GM10248 (cell line): ENCODE measurements around the gene NBPF12.
"Not testable (repeated sequence)": the region's sequence is repeated elsewhere in the genome, so short reads cannot be mapped to it uniquely, and the experiment has no call there.

ENCODE experiments used
- CTCF ChIA-PET: fragments of 300-600 bp; sonication (Branson Sonifier 250); formaldehyde crosslinking; extraction: SDS; loops from one replicate; lab custom pipeline; 2021; ENCODE audit warnings: antibody characterized with exemption; lab: Yijun Ruan, JAX
- POLR2A ChIA-PET: fragments of 350-650 bp; sonication (Branson Sonifier 250); formaldehyde crosslinking; extraction: SDS; loops from one replicate; lab custom pipeline; 2020; ENCODE audit warnings: antibody characterized with exemption; lab: Yijun Ruan, JAX
- DNase-seq: peaks from one replicate; pipeline ENCODE4 v3.0.0; 2012; ENCODE audit errors: extremely low spot score
- TF ChIP-seq, protein P1 (sequence below): IDR thresholded peaks from 2 replicates; pipeline ENCODE4 v1.5.1; 2012; ENCODE audit warnings: mild to moderate bottlenecking, low read depth; ENCODE audit errors: extremely low read depth, missing control alignments, control extremely low read depth

NBPF12 gene, protein sequence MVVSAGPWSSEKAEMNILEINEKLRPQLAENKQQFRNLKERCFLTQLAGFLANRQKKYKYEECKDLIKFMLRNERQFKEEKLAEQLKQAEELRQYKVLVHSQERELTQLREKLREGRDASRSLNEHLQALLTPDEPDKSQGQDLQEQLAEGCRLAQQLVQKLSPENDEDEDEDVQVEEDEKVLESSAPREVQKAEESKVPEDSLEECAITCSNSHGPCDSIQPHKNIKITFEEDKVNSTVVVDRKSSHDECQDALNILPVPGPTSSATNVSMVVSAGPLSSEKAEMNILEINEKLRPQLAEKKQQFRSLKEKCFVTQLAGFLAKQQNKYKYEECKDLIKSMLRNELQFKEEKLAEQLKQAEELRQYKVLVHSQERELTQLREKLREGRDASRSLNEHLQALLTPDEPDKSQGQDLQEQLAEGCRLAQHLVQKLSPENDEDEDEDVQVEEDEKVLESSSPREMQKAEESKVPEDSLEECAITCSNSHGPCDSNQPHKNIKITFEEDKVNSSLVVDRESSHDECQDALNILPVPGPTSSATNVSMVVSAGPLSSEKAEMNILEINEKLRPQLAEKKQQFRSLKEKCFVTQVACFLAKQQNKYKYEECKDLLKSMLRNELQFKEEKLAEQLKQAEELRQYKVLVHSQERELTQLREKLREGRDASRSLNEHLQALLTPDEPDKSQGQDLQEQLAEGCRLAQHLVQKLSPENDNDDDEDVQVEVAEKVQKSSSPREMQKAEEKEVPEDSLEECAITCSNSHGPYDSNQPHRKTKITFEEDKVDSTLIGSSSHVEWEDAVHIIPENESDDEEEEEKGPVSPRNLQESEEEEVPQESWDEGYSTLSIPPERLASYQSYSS (N-terminal part only)

DNA sequence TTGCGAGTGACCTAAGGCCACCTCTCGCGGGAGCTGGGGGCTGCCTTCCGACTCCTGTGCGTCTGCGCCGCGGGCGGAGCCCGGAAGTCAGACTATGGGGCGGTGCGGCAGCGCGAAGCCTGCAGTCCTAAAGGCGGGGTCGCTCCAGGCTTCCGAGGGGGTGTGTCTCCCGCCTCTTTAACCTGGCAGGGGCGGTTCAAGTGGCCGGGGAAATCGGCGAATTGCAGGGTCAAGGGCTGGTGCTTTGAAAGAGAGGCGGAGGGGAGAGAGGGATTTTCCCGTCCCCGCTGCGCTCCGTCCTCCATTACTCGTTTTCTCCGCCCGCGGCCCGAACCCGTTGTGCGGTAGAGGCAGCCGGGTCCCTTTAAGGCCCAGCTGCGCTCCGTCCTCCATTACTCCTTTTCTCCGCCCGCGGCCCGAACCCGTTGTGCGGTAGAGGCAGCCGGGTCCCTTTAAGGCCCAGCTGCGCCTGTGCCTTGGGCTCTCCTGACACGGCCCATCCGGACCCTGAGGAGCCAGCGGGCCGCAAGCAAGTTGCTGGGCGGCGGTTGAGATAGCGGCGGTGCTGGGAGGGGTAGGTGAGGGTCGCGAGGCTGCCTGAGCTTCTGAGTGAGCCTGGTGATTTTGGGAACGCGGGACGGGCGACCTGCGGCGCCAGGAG, at the start of gene NBPF12:
Gene NBPF12 (plus strand): TSS at position 83 of the 661 bp plus-strand sequence. CDS start 21,820 bp downstream, outside the sequence.
- CTCF ChIA-PET, DNase-seq: not testable (repeated sequence)
- POLR2A ChIA-PET, result interaction anchor here (0.6 kb wide), 1 partner anchor 146 kb away, joined by 3 read pairs; no protein-coding TSS in a partner anchor

DNA sequence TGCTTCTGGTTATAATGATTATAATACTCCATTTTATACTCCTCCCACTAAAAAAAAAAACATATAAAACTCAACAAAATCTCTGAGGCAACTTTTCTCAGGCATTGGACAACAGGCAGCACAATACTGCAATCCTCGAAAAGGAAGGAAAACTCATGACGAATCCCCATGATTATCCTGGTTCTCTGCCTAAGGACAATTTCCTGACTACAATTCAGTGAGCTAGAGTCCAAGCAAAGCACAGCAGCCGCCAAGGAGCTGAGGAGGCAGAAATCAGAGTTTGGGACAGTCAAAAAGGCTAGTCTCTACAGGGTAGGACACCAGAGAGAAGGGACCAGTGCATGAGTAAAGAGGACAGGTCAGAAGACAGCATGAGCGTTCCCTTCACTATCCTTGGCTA, 46.8 kb upstream of the NBPF12 start:
- CTCF ChIA-PET, POLR2A ChIA-PET, DNase-seq: not testable (repeated sequence)

DNA sequence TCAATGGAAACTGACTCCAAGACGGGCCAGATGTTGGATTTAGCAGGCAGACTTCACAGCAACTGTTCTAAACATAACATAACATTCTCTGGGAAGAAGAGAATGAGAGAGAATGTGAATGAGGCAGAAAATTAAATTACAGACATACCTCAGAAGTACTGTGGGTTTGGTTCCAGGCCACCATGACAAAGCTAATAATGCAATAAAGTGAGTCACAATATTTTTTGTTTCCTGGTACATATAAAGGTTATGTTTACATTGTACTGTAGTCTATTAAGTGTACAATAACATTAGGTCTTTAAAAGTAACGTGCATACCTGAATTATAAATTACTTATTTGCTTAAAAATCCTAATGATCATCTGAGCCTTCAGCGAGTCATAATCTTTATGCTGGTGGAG, 45.8 kb upstream of the NBPF12 start:
- CTCF ChIA-PET, DNase-seq, POLR2A ChIA-PET: not testable (repeated sequence)

DNA sequence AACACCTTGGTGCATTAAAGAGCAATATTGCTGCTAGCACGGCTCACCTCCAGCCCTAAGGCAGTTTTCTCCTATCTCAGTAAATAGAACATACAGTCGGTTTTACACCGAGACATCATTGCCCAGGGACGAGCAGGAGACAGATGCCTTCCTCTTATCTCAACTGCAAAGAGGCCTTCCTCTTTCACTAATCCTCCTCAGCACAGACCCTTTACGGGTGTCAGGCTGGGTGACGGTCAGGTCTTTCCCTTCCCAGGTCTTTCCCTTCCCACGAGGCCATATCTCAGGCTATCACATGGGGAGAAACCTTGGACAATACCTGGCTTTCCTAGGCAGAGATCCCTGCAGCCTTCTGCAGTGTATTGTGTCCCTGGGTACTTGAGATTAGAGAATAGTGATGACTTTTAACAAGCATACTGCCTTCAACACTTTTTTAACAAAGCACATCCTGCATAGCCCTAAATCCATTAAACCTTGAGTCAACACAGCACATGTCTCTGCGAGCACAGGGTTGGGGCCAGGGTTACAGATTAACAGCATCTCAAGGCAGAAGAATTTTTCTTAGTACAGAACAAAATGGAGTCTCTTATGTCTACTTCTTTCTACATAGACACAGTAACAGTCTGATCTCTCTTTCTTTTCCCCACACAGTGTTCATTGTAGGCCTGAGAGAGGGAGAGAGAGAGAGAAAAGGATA, 30.4 kb upstream of the NBPF12 start:
- not testable (repeated sequence) for DNase-seq

DNA sequence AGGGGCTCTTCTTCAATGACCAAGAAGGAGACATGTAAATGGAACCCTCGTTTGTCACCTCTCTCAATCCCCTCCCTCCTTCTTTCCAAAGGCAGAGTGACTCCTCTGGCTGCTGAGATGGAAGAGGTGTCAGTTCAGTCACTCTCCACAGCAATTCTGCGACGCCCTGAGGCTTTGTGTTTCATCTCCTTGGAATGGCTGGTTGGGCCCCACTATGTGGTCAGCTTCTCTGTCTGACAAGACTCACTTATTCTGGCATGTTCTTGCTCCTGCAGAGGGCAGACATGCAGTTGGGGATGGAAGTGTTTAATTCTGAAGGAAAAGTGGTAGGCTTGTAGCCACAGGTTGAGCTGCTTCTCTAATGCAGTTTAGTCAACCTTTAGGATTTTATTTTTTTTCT, 25.1 kb upstream of the NBPF12 start:
- CTCF ChIA-PET, result interaction anchor here (1.1 kb wide), 1 partner anchor 53 kb away, joined by 3 read pairs; no protein-coding TSS in a partner anchor
- DNase-seq, result peak; percentile 10
- TF ChIP-seq, protein P1, sequence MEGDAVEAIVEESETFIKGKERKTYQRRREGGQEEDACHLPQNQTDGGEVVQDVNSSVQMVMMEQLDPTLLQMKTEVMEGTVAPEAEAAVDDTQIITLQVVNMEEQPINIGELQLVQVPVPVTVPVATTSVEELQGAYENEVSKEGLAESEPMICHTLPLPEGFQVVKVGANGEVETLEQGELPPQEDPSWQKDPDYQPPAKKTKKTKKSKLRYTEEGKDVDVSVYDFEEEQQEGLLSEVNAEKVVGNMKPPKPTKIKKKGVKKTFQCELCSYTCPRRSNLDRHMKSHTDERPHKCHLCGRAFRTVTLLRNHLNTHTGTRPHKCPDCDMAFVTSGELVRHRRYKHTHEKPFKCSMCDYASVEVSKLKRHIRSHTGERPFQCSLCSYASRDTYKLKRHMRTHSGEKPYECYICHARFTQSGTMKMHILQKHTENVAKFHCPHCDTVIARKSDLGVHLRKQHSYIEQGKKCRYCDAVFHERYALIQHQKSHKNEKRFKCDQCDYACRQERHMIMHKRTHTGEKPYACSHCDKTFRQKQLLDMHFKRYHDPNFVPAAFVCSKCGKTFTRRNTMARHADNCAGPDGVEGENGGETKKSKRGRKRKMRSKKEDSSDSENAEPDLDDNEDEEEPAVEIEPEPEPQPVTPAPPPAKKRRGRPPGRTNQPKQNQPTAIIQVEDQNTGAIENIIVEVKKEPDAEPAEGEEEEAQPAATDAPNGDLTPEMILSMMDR, result peak; percentile 15
- POLR2A ChIA-PET, result not testable (repeated sequence)

More for the DNA sequence above, 30.4 kb upstream of the NBPF12 start:
- CTCF ChIA-PET, POLR2A ChIA-PET: not testable (repeated sequence)

DNA sequence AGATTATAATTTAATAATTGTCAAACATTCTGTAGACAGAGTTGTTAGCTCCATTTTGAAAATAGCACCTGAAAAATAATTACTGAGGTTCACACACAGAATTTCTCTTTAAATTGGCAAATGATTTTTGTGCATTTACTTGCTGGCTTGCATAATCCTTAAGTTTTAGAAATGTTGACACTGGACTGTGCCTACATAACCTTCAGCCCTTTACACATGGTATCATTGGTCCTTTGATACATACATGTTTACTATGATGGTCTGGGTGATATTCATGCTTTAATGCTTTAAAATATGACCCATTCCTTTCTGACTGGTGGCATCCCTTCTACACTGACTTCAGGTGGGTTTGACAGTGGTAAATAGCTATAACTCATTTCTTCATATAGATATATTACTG, 17.3 kb upstream of the NBPF12 start:
- DNase-seq, POLR2A ChIA-PET, CTCF ChIA-PET: not testable (repeated sequence)

DNA sequence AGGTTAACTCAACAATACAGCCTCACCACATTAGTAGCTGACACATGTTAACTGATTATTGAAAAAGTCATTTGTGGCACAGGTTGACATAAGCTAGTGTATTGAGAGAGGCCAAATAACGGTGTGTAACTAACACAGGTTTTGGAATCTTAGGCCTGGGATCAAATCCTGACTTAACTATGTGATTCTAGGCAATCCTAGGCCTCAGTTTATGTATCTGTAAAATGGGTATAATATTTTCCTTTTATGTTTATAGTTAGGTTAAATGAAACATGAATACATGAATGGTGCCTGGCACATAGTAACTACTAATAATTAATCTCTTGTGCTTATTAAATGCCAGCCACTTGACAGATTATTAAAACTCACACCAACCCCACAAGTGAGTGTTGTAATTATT, 15.5 kb upstream of the NBPF12 start:
- DNase-seq, POLR2A ChIA-PET, CTCF ChIA-PET: not testable (repeated sequence)

DNA sequence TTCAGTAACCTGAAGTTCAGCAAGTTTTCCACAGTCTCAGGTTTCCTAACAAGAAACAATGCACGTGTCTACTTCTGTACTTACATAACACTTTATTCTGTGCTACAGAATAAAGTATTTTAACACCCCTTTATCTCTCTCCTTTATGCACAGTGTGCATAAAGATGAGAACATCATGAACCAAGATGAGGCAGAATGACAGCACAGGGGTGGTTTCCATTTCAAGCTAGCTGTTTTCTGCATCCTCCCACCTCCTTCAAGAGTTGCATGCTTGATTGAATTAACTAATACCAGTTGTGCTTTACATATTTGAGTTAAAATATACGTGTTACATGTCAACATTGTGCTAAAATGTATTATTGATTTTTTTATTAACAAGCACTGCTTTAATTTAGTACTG, 14.0 kb upstream of the NBPF12 start:
- POLR2A ChIA-PET, DNase-seq, CTCF ChIA-PET: not testable (repeated sequence)

DNA sequence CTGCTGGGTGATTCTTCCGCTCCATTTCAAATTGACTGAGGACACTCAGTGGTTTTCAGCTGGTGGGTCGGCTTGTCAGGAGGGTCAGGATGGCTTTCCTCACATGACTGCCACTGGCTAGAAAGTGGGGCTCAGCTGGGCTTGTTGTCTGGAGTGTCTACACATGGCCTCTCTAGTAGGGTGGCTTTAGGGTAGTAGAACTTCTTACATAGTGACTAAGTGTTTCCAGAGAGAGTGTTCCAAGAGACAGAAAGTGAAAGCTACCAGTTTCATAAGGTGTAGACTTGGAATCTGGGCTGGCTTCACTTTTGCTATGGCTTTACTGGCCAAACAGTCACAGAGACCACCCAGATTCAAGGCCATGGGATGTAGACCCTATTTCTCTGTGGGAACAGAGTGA, 11.7 kb upstream of the NBPF12 start:
- POLR2A ChIA-PET, DNase-seq, CTCF ChIA-PET: not testable (repeated sequence)

DNA sequence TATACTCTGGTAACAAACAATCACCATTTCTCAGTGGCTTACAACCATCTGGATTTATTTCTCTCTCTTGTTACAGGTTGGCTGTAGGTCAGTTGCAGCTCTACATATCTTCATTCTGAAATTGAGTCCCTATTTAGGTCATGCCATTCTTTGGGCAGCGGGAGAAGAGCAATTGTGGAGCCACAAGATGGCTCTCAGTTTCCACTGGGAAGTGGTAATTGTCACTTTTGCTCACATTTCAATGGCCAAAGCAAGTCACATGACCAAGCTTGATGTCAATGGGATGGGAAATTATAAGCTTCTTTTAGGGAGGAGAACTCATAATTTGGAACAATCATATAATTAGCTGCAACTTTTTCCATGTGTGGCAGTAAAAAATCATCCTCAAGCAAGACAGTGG, 7.9 kb upstream of the NBPF12 start:
- DNase-seq, POLR2A ChIA-PET, CTCF ChIA-PET: not testable (repeated sequence)

DNA sequence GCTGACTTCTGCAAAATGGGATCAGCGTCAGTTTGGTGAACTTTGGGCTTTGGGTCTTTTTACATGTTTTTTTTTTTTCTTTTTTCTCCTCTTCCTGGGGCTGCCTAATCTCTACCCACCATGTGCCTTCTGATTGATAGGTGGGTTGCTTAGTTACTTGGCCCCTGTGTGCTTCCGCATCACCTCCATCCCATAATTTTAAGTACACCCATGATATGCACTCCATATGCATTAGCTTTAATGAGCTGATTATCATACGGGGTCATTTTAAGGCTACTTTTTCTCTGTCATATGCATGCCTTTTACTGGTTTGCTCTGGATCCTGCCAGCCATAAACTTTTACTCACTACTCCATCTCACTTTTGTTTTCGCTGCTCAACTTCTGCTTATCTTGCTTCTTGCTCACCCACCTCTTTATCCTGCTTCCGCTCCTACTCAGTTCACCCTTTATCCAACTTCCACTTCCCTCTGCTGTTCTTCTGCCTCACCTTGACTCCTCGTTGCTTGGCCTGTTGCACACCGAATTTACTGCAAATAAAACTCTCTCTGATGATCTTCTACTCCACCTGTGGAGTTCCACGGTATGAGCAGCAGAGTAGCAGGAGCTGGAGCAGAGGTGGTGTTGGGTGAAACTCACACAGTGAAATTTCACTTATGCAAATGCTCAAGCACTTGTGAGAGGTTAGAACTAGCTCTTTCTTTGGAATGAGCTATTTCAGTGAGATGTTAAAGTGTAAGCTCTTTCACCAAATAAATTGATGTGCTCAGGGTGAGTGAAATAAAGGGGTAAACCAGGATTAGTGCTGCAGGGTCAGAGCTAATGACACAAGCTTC, 3.5 kb upstream of the NBPF12 start:
- CTCF ChIA-PET, POLR2A ChIA-PET, DNase-seq: not testable (repeated sequence)

DNA sequence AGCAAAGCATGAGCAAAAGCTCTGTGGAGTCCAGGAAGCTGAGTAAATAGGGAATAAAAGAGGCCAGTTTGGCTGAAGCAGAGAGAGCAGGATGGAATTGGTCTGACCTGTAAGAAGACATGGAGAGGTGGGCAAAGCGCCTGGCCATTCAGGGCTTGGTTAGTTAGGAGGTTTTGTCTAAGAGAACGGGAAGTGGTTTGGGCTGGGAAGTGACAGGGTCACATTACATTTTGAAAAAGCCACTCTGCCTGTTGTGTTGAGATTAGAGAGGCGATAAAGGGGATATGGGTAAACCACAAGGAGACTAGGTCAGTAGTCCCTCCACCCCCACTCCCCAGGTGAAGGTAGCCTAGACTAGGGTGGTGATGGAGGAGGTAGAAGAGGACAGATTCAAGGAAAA, 662 bp upstream of the NBPF12 start:
- POLR2A ChIA-PET, result interaction anchor here (0.6 kb wide), 1 partner anchor 147 kb away, joined by 3 read pairs; no protein-coding TSS in a partner anchor
- CTCF ChIA-PET, result not testable (repeated sequence)

DNA sequence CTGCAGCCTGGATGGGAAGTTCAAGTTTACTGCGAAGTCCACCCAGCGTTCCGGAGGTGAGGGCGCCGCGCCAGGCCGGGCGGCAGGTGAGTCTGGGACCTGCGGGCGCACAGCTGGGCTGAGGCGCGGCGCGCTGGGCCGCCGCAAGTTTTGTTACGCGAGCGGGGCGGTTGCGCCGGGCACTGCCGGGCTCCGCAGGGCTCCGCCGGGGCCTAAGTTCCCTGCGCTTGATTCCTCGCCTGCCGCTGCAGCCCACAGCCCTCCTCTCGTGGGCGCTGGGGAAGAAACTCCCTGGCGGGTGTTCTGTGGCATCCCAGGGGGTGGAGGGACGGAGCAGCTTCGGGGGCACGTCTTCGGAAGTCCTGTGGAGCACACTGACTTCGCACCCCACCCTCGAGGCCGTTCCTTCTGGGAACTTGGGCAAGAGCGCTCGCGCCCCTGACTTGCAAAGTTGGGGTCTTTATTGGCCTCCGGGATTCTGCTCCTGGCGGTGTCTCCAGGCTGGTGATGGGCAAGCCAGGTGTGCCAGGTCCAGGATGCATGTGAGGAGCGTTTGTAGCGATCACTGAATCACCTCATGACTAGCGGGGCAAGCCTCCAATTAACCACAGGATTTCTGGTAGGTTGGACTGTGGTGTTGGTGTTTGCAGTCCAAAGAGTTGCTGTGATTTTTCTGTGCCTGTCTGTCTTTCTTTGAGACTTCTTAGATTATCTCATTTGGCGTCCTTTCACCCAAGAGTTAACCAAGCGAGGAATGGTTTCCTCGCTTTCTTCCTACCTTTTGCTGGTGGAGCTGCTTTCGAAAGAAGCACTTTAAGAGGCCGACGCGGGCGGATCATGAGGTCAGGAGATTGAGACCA, 1.0 kb downstream of the NBPF12 start:
- CTCF ChIA-PET, POLR2A ChIA-PET: not testable (repeated sequence)
- DNase-seq, result peak; percentile 0

More for the DNA sequence above, 662 bp upstream of the NBPF12 start:
- not testable (repeated sequence) for DNase-seq

DNA sequence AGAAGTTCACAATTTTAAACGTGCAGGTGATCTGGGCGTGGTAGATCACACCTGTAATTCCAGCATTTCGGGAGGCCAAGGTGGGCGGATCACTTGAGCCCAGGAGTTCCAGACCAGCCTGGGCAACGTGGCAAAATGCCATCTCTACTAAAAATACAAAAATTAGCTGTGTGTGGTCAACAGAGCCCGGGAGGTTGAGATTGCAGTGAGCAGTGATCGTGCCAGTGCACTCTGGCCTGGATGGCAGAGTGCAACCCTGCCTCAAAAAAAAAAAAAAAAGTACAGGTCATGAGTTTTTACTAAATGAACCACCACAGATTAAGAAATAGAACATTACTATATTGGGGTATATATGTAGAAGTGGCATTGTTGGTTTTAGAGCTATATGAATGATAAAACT, 2.2 kb downstream of the NBPF12 start:
- POLR2A ChIA-PET, result not testable (repeated sequence)

More for the DNA sequence above, 2.2 kb downstream of the NBPF12 start:
- DNase-seq, CTCF ChIA-PET: not testable (repeated sequence)
